SKM-1 treated with dmso at 0.1 percent for 144 hours (cell line): ENCODE measurements around the gene SYNPO.

Source experiments
- DNase-seq: peaks from one replicate; lab custom pipeline; 2025; ENCODE audit not compliant: unreplicated experiment; lab: John Stamatoyannopoulos, UW

The SYNPO gene

DNA sequence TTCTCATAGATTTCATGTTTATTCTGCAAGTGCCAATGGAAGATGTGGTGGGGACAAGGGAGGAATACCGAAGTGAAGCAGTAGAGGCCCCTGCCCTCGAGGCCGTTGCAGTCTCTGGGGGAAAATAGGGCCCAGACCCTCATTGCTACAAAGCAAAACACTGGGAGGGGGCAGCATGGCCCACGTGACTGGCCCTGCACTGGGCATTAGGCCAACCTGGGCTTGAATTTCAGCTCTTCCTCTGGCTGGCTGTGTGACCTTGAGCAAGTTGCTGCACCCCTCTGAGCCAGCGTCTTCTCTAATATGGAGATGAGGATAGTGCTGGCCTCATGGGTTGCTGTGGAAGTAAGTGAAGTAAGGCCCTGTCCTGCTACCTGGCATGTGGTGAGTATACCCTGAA is 709 bp upstream of the SYNPO start:
- no peak for DNase-seq

DNA sequence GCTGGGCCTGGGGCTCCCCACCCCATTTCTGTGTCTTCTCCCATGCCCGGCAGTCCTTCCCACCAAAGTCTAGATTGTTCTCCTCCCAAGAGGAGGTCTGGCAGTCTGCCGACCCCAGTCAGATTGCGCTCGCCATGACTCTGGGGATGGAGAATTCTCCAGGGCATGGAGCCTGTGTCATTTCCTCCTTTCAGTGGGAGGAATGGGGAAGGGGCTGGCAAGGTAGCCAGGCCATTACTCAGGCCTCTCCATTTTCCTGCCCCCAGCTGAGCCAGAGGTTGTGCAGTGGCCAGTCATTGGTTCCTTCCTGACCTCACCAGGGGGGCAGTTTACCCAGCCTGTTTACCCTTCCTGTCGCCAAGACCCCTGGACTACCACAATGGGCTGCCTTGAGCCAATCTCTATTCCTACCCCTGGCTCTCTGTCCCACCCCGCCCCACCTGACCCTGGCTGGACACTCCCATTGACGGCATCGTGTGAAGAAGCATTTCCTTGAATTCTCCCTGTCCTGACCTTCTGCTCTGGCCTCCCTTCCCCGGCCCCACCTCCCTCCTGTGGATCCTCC is 628 bp downstream of the SYNPO start:
- no peak for DNase-seq

DNA sequence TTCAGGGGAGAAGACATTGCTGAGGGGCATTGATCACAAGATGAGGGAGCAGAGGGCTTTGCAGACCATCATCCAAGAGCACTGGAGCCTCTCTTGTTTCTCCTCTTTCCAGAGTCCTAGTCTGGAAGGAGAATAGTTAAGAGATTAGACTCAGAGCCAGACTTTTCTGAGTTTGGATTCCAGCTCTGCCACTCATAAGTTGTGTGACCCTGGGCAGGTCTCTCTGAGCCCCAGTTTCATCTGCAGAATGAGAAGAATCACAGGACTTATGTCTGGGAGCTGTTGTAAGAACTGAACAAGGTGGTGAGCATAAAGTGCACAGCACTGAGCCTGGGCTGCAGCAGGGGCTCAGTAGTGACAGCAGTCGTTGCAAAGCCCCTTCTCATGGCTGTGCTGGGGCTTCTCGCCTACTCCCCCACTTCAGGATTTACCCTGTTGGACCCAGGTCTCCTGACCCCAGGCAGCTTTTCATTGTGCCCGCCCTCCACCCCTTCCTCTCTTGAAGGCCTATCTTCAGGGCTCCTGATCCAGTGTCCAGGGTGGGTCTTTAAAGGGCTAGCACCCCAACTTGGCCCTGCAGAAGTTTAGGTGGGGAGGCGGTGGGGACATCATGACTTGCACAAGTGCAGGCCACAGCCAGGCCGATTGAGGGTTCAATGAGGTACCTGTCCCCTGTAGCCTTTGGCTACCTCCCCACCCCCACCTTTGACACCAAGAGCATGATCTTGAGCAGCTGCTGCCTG is 1.5 kb downstream of the SYNPO start:
- no peak for DNase-seq

DNA sequence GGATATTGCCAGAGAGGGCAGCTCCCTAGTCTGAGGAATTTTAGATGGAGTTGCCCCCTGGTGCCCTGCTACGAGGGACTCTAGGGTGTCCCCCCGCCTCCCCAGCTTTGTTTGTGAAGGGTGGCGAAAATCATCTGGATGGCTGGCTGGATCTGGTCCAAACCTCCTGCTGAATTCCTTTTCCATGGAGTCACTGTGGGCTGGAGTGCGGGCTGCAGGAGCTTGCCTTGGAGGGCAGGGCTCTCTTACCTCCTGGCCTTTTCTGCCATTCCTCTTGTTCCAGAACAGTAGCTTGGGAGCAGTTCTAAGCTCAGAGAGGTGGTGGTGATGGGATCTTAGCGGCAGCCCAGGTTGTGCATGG is 2.1 kb downstream of the SYNPO start:
- DNase-seq = no peak

GRCh38 chr5:150642991-150643710 is 2.7 kb downstream of the SYNPO start:
- no peak for DNase-seq

DNA sequence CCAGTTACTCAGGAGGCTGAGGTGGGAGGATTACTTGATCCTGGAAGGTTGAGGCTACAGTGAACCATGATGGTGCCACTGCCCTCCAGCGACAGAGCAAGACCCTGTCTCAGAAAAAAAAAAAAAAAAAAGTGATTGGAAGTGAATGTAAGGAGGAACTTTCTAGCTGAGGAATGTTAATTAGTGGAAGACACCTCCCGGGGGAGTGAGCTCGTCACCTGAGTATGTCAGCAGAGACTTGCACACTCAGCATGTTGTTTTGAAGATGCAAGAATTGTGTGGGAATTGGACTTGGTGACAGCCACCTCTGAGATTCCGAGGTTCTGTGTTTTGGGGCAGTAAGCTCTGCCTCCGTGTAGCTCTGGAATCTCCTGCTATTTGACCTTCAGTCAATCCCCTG is 3.6 kb downstream of the SYNPO start:
- no peak for DNase-seq

DNA sequence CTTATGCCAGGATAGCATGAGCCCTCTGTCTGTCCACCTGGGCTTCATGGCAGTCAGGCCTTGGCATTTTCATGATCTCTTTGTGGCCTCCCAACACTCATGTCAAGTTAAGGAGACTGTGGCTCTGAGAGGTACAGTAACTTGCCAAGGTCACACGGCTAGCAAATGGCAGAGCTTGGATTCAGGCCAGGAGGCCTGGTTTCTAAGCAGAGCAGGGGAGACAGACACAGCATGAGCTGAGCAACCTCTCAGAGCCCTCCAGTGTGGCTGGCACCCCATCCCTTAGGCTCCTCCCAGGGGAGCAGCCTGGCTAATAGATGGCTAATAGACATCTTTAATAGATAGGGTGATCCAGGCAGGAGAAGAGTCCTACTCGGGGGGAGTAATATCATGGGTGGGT is 4.1 kb downstream of the SYNPO start:
- no peak for DNase-seq

GRCh38 chr5:150645070-150645700 is 4.7 kb downstream of the SYNPO start:
- DNase-seq = no peak

GRCh38 chr5:150647275-150648251 is 7.1 kb downstream of the SYNPO start:
- no peak for DNase-seq

- DNase-seq = no peak
These were observed 8.0 kb downstream of the SYNPO start for GRCh38 chr5:150648294-150649107.

DNA sequence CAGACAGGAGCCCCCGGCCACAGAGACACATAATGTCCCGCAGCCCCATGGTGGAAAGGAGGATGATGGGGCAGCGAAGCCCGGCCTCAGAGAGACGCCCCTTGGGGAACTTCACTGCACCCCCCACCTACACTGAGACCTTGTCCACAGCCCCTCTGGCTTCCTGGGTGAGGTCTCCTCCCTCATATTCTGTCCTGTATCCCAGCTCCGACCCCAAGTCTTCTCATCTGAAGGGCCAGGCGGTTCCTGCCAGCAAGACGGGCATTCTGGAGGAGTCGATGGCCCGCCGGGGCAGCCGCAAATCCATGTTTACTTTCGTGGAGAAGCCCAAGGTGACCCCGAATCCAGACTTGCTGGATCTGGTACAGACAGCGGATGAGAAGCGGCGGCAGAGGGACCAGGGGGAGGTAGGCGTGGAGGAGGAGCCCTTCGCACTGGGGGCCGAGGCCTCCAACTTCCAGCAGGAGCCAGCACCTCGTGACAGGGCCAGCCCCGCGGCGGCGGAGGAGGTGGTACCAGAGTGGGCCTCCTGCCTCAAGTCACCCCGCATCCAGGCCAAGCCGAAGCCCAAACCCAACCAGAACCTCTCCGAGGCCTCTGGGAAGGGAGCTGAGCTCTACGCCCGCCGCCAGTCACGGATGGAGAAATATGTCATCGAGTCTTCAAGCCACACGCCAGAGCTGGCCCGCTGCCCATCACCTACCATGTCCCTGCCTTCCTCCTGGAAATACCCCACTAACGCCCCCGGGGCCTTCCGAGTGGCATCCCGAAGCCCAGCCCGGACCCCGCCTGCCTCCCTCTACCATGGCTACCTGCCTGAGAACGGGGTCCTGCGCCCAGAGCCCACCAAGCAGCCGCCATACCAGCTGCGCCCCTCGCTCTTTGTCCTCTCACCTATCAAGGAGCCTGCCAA is 8.9 kb downstream of the SYNPO start:
- no peak for DNase-seq

GRCh38 chr5:150650021-150651006 is 9.9 kb downstream of the SYNPO start:
- no peak for DNase-seq

GRCh38 chr5:150651382-150651781 is 10.9 kb downstream of the SYNPO start:
- no peak for DNase-seq

DNA sequence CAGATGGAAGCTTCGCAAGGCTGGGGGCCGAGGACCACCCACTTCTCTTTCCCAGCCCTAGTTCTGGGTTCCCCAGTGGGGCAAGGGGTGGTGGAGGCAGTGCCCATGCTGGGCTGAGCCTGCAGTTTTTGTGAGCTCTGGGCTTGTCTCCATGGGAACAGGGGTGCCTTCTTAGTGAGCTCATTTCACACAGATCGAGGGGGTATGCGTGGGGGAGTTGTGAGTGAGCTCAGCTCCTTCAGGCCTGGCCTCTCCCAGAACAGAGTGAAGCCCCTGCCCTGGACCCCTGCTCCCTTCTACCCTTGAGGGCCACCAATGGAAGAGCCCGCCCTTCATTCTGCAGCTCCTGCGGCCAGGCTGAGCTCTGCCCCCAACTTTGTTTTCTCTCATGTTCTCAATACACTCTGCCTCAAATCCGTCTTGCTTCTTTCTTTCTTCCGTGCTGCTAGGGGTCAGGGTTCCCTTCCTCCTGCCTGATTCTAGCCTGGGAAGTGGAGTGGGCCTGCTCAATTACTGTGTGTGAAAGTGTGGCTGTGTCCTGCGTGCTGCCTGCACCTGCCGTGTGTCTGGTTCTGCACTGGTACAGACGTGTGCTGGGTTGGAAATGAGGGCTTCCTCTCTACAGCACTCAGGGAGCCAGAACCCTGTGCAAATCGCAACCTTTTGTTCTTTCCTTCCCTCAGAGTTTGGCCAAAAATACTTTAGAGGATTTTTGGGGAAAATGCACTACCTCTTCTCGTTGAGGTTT is 11.6 kb downstream of the SYNPO start:
- no peak for DNase-seq

- no peak for DNase-seq
These were observed 12.8 kb downstream of the SYNPO start for GRCh38 chr5:150653145-150653761.

DNA sequence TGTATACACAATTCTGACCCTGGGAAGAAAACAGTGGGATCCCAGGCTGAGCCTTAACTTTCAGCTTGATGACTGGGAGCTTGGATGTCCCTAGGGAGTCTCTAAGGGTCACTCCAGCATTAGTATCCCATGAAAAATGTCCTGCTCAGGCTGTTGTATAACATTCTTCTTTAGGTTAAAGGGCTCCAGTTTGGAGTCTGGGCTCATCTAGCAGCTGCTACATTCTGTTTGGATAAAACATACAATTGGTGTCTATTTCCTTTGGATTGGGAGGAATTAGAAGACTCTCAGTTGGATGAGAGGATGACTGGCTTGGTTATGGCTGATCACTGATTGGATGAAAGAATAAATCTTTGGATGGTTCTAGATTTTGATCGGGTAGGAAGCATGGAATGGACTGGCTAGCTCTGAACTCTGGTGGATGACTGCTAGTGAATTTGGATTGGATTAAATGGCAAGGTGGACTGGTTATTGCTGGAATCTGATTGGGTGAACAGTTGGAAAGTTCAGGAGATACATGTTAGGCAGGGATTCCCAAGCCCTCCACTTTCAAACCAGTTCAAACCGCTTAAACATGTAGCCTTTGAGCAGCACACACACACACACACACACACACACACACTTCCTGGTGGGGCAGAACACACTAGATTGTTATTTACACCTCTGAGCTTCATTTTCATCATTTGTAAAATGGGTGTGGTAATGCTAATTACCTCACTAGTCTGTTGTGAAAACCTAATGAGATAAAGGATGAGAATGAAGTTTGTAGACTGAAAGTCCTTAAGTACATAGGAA is 13.5 kb downstream of the SYNPO start:
- no peak for DNase-seq
